ENCODE measurements around the gene ATP6V0E2. TPM values are rescaled to one million over a fixed set of nuclear protein-coding genes. Genes with fewer than 3 reads are reported as not detected.
"Not testable (repeated sequence)": the region's sequence is repeated elsewhere in the genome, so short reads cannot be mapped to it uniquely, and the experiment has no call there.

Gene ATP6V0E2
- 3.8 and 6.9 TPM in 2 replicates for total RNA-seq (2014; rRNA removed)
- 9.5 TPM for polyA plus RNA-seq (2012)

DNA sequence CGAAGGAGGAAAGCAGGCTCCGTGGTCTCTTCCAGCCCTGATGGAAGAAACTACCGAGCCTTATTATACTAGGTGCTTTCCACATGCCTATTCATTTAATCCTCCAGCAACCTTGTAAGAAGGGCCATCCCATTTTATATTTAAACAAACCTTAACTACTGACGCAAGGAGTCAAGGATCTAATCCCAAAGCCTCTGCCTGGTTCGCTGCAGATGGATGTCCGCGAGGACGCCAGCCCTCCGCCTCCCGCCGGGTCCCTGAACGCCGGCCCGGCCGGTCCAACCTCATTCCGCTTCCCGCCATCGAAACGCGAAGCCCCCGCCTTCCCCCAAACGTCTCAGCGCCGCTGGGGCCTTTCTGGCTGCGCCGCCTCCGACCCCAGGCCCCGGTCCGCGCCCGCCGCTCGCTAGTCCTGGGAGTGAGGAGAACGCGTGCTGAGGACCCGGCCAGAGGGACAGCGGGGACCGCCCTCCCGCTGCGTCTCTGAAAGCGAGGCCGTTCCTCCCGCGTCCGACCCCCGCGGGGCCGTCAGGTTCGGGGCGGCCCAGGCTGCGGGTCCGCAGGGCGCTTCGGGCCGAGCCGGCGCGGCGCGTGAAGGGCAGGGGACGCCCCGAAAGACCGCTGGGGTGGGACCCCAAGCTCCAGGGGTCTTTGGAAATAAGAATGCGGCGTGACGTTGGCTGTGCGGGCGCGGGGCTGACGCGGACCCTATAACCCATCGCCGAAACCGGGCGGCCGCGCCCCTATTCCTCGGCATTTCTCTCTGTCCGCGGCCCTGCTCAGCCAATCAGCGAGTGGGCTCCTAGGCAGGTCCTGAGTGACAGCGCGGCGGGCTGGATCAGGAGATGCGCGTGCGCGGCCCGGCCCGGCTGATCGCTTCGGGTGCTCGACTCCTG, at the start of gene ATP6V0E2:
Gene ATP6V0E2, plus strand, starts transcription at position 896 of the 896 bp plus-strand sequence. CDS start 97 bp downstream, outside the sequence.
- DNase-seq (ENCODE audit: low read depth), result peak; percentile 90

DNA sequence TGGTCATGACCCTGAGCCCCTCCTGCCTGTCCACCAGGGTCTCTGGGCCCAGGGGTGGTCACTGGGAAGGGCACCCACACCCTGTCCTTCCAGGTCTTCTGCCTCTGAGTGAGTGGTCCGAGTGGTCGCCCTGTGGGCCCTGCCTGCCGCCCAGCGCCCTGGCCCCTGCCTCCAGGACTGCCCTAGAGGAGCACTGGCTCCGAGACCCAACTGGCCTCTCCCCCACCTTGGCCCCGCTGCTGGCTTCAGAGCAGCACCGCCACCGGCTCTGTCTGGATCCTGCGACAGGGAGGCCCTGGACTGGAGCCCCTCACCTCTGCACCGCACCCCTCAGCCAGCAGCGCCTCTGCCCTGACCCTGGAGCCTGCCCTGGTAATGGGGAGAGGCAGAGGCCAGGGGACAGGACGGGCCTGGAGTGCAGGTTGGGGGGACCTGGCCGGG, 49.4 kb upstream of the ATP6V0E2 start:
- DNase-seq (ENCODE audit: low read depth), result no peak

DNA sequence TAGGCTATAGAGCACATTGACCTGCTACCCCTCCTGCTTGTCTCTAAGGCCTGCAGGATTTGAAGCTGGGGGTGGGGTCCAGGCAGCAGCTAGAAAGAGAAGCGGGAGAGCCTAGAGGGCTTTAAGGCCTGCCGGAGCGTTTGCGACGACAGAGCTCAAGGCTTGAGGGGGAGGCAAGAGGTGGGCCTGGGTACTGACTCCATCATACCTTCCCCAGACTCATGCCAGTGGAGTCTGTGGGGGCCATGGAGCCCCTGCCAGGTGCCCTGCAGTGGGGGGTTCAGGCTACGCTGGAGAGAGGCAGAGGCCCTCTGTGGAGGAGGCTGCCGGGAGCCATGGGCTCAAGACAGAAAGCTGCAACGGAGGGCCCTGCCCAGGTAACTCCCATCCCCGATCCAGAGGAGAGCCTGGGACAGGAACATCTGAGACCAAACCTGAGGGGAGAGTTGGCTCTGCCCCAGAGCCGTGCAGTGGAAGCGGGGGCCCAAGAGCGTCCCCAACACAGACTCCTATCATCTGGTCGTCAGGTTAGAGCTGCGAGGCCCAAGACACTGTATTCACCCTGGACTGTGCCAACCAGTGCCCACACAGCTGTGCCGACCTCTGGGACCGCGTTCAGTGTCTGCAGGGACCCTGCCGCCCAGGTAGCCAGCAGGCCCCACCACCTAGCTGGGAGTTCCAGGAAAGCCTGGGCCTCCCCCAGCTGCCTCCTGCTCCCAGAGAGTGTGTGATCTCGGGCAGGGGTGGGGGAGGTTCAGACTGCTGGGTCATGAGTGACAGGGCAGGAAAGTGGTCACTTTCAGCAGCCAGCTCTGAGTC, 48.8 kb upstream of the ATP6V0E2 start:
- DNase-seq (ENCODE audit: low read depth), result no peak

DNA sequence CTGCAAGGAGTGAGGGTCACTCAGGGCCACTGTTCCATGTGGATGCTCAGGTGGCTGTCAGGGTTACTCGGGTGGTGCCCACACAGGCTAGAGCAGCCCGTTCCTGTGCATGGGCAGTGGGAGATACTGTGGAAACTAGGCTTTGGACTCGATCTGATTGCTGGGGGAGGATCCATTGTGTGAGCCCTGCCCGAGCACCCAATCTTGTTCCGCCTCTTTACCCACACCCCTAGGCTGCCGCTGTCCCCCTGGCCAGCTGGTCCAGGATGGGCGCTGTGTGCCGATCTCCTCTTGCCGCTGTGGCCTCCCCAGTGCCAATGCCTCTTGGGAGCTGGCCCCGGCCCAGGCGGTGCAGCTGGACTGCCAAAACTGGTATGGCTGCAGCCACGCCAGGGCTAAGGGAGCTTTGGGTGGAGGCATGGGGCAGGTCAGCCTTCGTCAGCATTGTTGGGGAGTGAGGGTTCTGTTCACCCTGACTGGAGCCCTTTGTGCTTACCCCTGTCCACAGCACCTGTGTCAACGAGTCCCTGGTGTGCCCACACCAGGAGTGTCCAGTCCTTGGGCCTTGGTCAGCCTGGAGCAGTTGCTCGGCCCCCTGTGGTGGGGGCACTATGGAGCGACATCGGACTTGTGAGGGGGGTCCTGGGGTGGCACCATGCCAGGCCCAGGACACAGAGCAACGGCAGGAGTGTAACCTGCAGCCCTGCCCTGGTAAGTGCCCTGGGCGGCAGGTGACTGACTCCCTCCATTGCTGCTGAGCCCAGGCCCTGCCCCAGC, 48.0 kb upstream of the ATP6V0E2 start:
- no peak for DNase-seq (ENCODE audit: low read depth)

DNA sequence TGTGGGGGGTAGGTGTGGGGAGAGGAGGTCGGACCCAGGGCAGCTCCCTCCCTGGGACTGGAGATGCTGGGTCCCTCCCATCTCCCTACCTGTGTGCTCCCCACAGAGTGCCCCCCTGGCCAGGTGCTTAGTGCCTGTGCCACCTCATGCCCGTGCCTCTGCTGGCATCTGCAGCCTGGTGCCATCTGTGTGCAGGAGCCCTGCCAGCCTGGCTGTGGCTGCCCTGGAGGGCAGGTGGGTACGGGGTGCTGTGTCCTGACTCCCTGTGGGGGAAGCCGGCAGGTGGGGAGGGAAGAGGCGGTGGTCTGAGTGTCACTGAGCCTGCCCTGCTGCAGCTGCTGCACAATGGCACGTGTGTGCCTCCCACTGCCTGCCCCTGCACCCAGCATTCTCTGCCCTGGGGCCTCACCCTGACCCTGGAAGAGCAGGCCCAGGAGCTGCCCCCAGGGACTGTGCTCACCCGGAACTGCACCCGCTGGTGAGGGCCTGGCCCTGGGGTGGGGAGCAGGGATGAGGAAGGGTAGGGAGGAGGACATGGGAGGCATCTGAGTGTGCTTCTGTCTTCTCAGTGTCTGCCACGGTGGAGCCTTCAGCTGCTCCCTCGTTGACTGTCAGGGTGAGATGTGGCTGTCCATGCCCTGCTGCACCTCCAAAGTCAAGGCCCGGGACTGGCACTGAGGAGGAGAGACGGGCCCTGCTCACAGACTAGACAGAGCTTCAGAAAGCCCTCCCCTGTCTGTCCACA, 47.3 kb upstream of the ATP6V0E2 start:
- DNase-seq (ENCODE audit: low read depth), result no peak

DNA sequence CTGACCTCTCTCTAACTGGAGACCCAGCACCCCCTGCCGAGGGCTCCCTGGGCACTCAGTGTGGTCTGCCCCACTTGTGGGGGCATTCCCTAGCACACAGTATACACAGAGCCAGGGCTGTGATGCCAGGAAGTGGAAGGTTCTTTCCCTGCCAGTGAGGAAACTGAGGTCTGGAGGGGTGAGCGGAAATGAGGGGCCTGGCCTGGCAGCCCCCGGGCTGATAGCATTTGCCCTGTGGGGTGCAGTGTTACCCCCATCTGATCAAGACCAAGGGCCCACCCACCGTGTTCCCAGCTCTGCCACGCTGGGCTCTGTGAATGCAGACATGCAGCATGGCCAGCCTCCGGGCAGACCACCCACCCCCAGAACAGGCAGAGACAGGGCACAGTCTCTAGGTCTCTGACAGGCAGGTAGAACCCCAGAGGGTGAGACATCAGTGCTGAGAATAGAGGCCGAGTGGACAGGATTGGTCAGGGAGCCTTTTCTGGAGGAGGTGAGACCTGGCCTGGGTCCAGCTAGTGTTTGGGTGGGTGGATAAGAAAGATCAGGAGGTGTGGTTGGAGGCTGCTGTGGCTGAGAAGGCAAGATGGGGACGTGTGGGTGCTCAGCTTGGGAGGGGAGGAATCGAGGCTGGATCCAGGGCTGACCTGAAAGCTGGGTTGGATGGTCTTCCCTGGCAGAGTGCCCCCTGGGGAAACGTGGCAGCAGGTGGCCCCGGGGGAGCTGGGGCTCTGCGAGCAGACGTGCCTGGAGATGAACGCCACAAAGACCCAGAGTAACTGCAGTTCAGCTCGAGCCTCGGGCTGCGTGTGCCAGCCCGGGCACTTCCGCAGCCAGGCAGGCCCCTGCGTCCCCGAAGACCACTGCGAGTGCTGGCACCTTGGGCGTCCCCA, 46.4 kb upstream of the ATP6V0E2 start:
- DNase-seq (ENCODE audit: low read depth), result no peak

DNA sequence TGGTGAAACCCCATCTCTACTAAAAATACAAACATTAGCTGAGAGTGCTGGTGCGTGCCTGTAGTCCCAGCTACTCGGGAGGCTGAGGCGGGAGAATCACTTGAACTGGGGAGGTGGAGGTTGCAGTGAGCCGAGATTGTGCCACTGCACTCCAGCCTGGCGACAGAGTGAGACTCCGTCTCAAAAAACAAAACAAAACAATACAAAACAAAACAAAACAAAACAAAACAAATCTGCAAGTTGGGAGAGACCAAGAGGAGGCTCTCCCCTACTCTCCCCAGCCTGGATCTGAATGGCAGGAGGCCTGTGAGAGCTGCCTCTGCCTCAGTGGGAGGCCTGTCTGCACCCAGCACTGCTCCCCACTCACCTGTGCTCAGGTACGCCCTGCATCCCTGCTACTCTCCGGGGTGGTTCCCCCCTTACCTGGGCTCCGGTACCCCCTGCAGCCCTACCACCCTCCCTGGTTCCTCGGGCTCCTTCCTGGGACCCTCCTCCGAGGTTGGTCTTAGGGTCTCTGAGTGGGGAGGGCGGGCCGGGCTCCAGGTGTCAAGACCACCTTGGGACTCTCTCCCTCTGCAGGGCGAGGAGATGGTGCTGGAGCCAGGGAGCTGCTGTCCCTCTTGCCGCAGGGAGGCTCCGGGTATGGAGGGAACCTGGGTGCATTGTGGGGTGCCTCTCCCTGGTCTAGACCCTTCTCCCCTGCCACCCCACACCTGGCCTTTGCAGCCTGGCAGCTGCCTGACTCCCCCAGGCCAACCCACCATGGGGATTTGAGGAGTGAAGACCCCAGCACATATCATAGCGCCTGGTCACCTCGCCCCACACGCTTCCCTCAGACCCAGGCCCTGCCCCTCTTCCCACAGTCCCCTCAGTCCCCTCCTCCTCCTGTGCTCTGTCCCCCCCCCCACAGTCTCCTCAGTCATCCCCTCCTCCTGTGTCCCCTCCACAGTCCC, 45.1 kb upstream of the ATP6V0E2 start:
- DNase-seq (ENCODE audit: low read depth), result no peak

DNA sequence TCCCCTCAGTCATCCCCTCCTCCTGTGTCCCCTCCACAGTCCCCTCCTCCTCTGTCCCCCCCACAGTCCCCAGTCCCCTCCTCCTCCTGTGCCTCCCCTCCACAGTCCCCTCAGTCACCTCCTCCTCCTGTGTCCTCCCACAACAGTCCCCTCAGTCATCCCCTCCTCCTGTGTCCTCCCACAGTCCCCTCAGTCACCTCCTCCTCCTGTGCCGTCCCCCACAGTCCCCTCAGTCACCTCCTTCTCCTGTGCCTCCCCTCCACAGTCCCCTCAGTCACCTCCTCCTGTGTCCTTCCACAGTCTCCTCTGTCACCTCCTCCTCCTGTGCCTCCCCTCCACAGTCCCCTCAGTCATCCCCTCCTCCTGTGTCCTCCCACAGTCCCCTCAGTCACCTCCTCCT, 43.2 kb upstream of the ATP6V0E2 start:
- DNase-seq (ENCODE audit: low read depth), result not testable (repeated sequence)

DNA sequence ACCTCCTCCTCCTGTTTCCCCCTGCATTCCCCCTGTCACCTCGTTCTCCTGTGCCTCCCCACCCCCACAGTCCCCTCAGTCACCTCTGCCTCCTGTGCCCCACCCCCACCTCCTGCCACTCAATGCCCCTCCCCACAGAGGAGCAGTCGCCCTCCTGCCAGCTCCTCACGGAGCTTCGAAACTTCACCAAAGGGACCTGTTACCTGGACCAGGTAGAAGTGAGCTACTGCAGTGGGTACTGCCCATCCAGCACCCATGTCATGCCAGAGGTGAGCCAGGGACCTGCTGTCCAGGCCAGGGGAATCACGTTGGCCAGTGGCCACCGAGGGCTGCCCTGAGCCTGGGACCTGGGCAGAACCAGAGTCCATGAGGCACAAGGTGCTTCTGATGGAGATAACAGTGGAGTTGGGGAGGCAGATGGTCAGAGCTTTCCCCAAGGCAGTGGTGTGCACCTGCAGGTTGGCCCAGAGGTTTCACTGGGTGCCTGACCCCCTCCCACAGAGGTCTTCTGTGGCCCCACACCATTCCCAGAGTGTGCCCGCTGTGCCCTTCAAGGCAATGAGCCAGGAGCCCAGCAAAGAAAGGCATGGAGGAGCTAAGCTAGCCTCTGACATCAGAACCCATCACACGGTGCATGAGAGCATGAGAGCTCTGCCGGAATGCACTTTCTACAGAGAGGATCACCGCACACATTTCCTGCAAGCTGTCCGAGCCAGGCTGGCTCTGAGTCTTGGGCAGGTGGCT, 42.6 kb upstream of the ATP6V0E2 start:
- no peak for DNase-seq (ENCODE audit: low read depth)

DNA sequence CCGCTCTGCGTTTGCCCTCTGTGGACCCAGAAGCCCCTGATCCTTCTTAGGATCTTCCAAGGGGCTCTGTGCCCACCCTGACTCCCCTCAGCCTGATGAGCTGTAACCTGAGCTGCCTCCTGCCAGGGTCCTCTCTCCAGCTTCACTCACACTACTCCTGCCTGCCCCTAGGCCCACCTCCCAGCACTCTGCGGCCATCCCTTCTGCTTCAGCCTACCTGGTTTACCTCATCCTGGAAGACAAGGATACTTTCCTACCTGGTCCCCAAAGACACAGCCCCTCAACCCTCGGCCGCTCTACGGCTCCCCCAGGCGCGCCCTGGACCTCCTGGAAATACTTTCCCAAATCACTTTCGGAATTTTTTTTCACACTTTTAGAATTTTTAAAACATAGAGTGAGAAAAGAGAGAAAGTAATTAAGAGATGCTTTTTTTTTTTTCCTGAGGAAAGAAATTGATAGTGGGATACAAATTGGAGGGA, 42.0 kb upstream of the ATP6V0E2 start:
- no peak for DNase-seq (ENCODE audit: low read depth)

DNA sequence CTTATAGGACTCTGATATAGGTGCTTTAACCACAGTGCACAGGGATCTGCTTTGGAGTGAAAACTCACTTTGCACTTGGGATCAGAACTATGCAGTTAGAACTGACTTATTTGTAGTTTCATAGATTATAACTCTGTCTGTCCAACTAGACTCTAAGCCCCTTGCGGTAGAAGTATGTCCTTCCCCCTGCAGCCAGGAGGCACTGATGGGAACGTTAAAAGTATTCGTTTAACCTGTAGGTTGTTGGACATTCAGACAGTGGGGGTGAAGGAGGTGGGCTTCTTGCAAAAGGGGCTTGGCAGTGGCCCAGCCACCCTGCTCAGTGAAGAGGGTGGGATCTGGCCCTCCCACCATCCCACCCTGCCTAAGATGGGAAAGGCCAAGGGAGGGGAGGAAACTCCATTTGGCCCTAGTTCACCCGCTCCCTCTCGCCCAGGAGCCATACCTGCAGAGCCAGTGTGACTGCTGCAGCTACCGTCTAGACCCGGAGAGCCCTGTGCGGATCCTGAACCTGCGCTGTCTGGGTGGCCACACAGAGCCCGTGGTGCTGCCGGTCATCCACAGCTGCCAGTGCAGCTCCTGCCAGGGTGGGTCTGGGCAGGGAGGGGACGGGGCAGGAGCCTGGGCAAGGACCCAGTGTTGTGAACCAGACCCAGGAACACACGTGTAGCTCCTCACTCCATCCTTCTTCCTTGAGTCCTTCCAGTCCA, 41.3 kb upstream of the ATP6V0E2 start:
- DNase-seq (ENCODE audit: low read depth), result no peak

DNA sequence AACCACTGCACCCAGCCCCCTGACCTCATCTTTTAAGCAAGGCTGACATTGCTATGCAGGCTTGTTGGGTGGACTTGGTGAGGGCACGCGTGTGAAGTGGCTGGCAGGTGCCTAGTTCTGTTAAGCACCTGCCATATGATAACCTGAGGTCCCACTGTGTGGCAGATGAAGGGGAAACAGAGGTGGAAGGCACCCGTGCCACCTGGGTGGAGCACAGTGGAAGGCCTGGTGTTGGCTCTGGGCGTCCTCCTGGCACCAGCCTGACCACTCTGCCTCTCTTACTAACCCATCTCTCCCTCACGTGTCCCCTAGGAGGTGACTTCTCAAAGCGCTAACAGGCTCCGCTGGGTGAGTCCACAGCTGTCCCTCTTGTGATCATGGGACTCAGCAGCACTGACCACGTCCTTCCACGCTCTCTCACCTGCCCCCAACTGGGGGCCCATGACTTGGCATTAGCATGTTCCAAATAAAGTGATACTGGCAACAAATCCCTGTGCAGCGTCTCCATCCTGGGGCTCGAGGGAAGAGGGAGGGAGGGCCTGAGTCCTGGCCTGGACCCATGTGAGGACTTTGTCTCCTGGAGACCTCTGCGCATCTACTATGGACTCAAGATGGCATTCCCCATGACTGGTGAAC, 40.2 kb upstream of the ATP6V0E2 start:
- DNase-seq (ENCODE audit: low read depth), result no peak

DNA sequence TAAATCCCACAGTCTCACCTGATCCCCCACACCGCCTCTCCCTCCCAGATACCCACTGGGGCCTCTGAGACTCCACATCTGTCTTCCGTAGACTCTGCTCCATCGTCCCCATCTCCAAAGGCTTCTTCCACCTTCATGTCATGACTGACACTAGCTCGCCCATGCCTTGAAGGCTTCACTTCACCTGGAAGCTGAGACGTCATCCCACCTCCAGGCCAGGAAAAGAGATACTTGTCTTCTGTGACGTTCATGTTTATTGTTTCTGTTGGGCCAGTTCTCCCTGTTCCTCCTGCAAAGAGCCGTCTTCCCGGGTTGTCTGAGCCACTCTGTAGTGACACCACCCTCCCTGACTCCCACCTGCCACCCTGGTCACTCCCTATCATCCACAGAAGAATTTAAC, 39.2 kb upstream of the ATP6V0E2 start:
- DNase-seq (ENCODE audit: low read depth), result no peak

DNA sequence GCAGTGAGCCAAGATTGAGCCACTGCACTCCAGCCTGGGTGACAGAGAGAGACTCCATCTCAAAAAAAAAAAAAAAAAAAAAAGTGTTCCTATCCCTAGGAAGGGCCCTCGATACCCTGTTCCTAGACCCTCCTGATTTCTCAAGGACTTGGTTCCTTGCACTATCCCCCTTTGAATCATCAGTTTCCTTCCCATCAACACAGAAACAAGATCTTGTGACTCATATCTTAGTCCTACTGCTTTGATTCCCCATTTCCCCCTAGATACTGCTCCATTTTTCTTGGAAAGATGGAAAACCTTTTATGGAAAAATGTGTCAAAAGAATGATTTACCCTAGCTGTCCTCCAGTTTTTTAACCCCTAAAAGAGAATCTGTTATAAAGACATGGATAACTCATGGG, 37.3 kb upstream of the ATP6V0E2 start:
- DNase-seq (ENCODE audit: low read depth), result no peak

DNA sequence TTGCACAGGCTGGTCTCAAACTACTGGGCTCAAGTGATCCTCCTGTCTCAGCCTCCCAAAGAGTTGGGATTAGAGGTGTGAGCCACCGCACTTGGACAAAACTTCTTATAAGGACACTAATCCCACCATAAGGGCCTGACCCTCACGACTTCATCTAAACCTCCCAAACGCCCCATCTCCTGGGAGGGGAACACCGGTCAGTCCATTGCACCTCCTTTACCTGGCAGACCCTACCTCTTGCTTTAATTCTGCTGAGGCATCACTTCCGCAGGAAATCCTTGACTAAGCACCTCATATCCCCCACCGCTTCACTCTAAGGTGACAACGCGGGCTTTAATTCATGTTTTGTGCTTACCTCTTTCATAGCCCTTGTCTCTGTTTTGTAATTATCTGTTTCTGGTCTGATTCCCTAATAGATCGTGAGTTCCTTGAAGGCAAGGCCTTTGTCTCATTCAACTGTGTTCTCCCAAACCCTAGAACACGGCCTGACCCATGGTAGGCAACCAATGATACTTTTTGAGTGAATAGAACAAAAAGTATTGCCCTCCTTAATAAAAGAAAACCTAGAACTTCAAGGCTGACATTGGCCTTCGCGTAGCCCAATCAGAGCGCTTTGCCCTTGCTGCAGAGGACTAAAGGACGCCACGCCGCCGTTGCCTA, 36.1 kb upstream of the ATP6V0E2 start:
- DNase-seq (ENCODE audit: low read depth), result no peak

Data from LHCN-M2 (cell line).